CD14-positive monocyte (primary cell): ENCODE results near the gene SARNP. TPM values are rescaled to one million over a fixed set of nuclear protein-coding genes. Genes with fewer than 3 reads are reported as not detected.

Experiments used
- DNase-seq, 3 donors: peaks; one replicate each; pipeline ENCODE4 v3.0.0-alpha.2; 2011 to 2022
- H2AFZ ChIP-seq: 2 replicates; pipeline ENCODE4 v1.6.0; 2012; ENCODE audit warnings: mild to moderate bottlenecking, low read depth, low read length, inconsistent platforms; ENCODE audit not compliant: insufficient read depth, poor library complexity, severe bottlenecking
- H3K27ac ChIP-seq, 2 donors: 1 replicate in 1 of 2; 2 replicates in 1 of 2; pipeline ENCODE4 v1.5.1; 2012 to 2013; ENCODE audit warnings: low read length in 2 of 2, control low read depth in 1 of 2, inconsistent platforms in 1 of 2, low read depth in 1 of 2, mild to moderate bottlenecking in 1 of 2
- H3K27me3 ChIP-seq, 2 donors: one replicate each; pipeline versions ENCODE4 v1.6.0 to v1.6.1; 2011 to 2013; ENCODE audit warnings: low read length in 2 of 2; ENCODE audit not compliant: control insufficient read depth in 2 of 2, insufficient read depth in 2 of 2
- H3K36me3 ChIP-seq, 2 donors: replicated peaks in 1 of 2; 1 replicate in 1 of 2; 2 replicates in 1 of 2; pipeline versions ENCODE4 v1.5.1 to v1.6.1; 2012 to 2013; ENCODE audit warnings: low read length in 2 of 2, control low read depth in 1 of 2, inconsistent platforms in 1 of 2, mild to moderate bottlenecking in 1 of 2; ENCODE audit not compliant: insufficient read depth in 2 of 2, control insufficient read depth in 1 of 2
- H3K4me1 ChIP-seq, 2 donors: 1 replicate in 1 of 2; 2 replicates in 1 of 2; pipeline versions ENCODE4 v1.5.1 to v1.6.1; 2012 to 2013; ENCODE audit warnings: low read length in 2 of 2, control low read depth in 1 of 2, inconsistent platforms in 1 of 2, mild to moderate bottlenecking in 1 of 2, moderate library complexity in 1 of 2; ENCODE audit not compliant: insufficient read depth in 2 of 2, control insufficient read depth in 1 of 2
- H3K4me2 ChIP-seq: replicated peaks from 2 replicates; pipeline ENCODE3; 2012; ENCODE audit warnings: low read length, moderate library complexity, mild to moderate bottlenecking; ENCODE audit not compliant: poor library complexity, severe bottlenecking; ENCODE audit errors: extremely low read depth
- H3K4me3 ChIP-seq, 3 experiments: fragments of 200-600 bp in 1 of 3; sonication (generic) in 1 of 3; replicated peaks in 1 of 3; 1 replicate in 2 of 3; 2 replicates in 1 of 3; pipeline ENCODE4 v1.5.1; 2011 to 2013; ENCODE audit warnings: low read length in 3 of 3, mild to moderate bottlenecking in 3 of 3, control low read depth in 2 of 3, low read depth in 2 of 3, inconsistent platforms in 1 of 3, moderate library complexity in 1 of 3
- H3K79me2 ChIP-seq: 2 replicates; pipeline ENCODE4 v1.6.0; 2012; ENCODE audit warnings: mild to moderate bottlenecking, control low read depth, inconsistent platforms, low read length, moderate library complexity; ENCODE audit not compliant: insufficient read depth
- H3K9ac ChIP-seq: 2 replicates; pipeline ENCODE4 v1.6.0; 2017; ENCODE audit warnings: low read length, mild to moderate bottlenecking; ENCODE audit not compliant: insufficient read depth, poor library complexity, severe bottlenecking
- H3K9me3 ChIP-seq, 2 donors: replicated peaks in 1 of 2; 1 replicate in 1 of 2; 2 replicates in 1 of 2; pipeline versions ENCODE4 v1.5.1 to v1.6.1; 2012 to 2013; ENCODE audit warnings: low read length in 2 of 2, control low read depth in 1 of 2; ENCODE audit not compliant: control insufficient read depth in 1 of 2, insufficient read depth in 1 of 2
- H4K20me1 ChIP-seq: 2 replicates; pipeline ENCODE4 v1.6.0; 2012; ENCODE audit warnings: mild to moderate bottlenecking, low read length, control low read depth, moderate library complexity; ENCODE audit not compliant: insufficient read depth
- H3K27ac Mint-ChIP-seq, 7 donors: one replicate each; pipeline ENCODE4 v1.8.0; 2020; ENCODE audit warnings: mild to moderate bottlenecking in 7 of 7, mixed read lengths in 7 of 7, moderate library complexity in 6 of 7, inconsistent platforms in 2 of 7
- H3K27me3 Mint-ChIP-seq, 3 donors: one replicate each; pipeline ENCODE4 v1.8.0; 2021 to 2022; ENCODE audit warnings: low read depth in 3 of 3, mild to moderate bottlenecking in 3 of 3, mixed read lengths in 3 of 3, moderate library complexity in 3 of 3, inconsistent platforms in 1 of 3
- H3K36me3 Mint-ChIP-seq, 2 donors: one replicate each; pipeline ENCODE4 v1.8.0; 2020; ENCODE audit warnings: mixed read lengths in 2 of 2, inconsistent platforms in 1 of 2, mild to moderate bottlenecking in 1 of 2
- H3K4me1 Mint-ChIP-seq: one replicate; pipeline ENCODE4 v1.8.0; 2020; ENCODE audit warnings: mild to moderate bottlenecking, mixed read lengths
- H3K4me3 Mint-ChIP-seq, 2 donors: one replicate each; pipeline ENCODE4 v1.8.0; 2020; ENCODE audit warnings: mild to moderate bottlenecking in 2 of 2, mixed read lengths in 2 of 2, moderate library complexity in 1 of 2
- H3K9me3 Mint-ChIP-seq, 7 donors: one replicate each; pipeline ENCODE4 v1.8.0; 2020 to 2022; ENCODE audit warnings: mixed read lengths in 7 of 7, mild to moderate bottlenecking in 6 of 7, moderate library complexity in 6 of 7, inconsistent platforms in 2 of 7
- CTCF ChIP-seq: fragments of 200-600 bp; IDR thresholded peaks from one replicate; pipeline ENCODE4 v1.8.0; 2022; ENCODE audit warnings: antibody characterized with exemption, mild to moderate bottlenecking
- WGBS: methylation state at CpG from one replicate; pipeline ENCODE4 v1.1.5; 2013; ENCODE audit warnings: missing lambda C conversion rate; ENCODE audit not compliant: insufficient coverage; 5-methylcytosine and 5-hydroxymethylcytosine counted together
- intact Hi-C, 2 donors: fragments of 100-400 bp; cut with micrococcal nuclease; formaldehyde crosslinking; loops; one replicate each; pipeline versions ENCODE4 v1.15.0 to v1.15.1; 2023
- polyA plus RNA-seq, 3 donors: library from polyadenylated mRNA; depleted of rRNA in 1 of 3; unstranded in 2 of 3; stranded (reverse) in 1 of 3; fragments of 300-500 nt in 2 of 3; fragments of >200 nt in 1 of 3; fragmentation: Illumina TruSeq in 2 of 3; gene quantifications; 1 replicate in 2 of 3; 2 replicates in 1 of 3; pipeline ENCODE4 v1.2.3, GENCODE V29; 2012 to 2021

SARNP gene
- polyA plus RNA-seq, 3 donors: 28.9 to 139 (median 98.6) TPM

DNA sequence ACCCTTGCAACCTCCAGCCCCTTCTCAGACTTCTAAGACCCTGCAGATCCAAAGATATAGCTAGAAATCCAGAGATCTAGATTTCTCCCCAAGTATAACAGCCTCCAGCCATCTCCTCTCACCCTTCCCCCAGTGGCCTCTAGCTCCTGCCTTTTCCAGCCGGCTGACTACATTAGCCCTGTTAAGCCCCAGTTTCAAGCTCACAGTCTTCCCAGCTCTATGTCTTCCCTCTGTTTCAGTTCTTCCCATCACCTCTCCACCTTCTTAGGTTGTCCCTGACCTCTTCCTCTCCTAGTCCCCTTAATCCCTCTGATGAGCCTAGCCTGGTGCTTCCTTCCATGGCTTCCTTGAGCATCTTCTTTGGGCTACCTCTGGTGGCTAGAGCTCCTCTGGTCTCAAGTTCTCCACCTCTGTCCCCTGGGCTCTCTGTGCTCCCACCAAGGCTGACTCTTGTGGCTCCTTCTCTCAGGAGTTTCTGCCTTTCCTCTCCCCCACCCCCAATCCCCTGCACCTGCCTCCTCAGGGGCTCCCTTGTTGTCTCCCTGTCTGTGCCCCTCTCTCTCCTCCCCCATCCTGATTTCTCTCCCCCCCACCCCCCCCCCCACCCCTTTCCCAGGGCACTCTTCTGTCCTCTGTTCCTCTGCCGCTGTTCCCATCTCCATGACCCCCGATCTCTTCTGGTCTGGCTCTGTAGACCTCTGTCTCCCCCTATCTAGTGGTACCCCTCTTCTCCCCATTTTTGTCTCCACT, 75.4 kb downstream of the SARNP start:
- H3K9ac ChIP-seq: peak overlapping the region; percentile 25
- Mint-ChIP-seq H3K27ac (peak overlapping the region in 2 of 7 donors; percentile 60 to 71), H3K36me3 (peaks cover 0 to 5% of the 10 kb centered on the region in 2 donors), H3K4me1 (peaks cover 43% of the 10 kb centered on the region), H3K27me3 (peaks cover 37 to 50% (median 48%) of the 10 kb centered on the region in 3 donors), H3K9me3 (peaks cover 0 to 9% (median 0%) of the 10 kb centered on the region in 7 donors), H3K4me3 (peak overlapping the region; percentile 77 to 79)
- H3K27me3 ChIP-seq: peaks cover 22 to 33% of the 10 kb centered on the region in 2 donors
- no peaks in the 10 kb centered on the region for H3K9me3 ChIP-seq
- H3K27ac ChIP-seq: no peak overlapping the region
- intact Hi-C loops: loop anchor here in 1 of 2 donors (10.0 kb wide), 1 partner anchor 283 kb away; the partner anchor contains the start of gene IKZF4
- H3K79me2 ChIP-seq: no peaks in the 10 kb centered on the region
- 31% methylated on average over 3 of the region's 3 CpGs for WGBS
- peaks cover 26 to 33% of the 10 kb centered on the region in 2 donors for H3K4me1 ChIP-seq
- no peak for DNase-seq
- no peaks in the 10 kb centered on the region for H3K36me3 ChIP-seq
- peak overlapping the region; percentile 71 for H2AFZ ChIP-seq
- TF ChIP-seq CTCF: no peak
- H4K20me1 ChIP-seq: no peaks in the 10 kb centered on the region
- H3K4me3 ChIP-seq: peak overlapping the region in 1 of 3 experiments; percentile 65
- peak overlapping the region; percentile 65 for H3K4me2 ChIP-seq

GRCh38 chr12:55739025-55739378, 78.5 kb downstream of the SARNP start:
- Histone ChIP-seq H3K27ac (no peak overlapping the region), H3K4me2 (peak overlapping the region; percentile 95), H3K36me3 (no peaks in the 10 kb centered on the region), H3K27me3 (peaks cover 11 to 18% of the 10 kb centered on the region in 2 donors), H2AFZ (peak overlapping the region; percentile 91), H3K9me3 (no peaks in the 10 kb centered on the region), H3K4me3 (peak overlapping the region in 1 of 3 experiments; percentile 82), H3K79me2 (no peaks in the 10 kb centered on the region), H3K4me1 (peaks cover 22 to 29% of the 10 kb centered on the region in 2 donors), H4K20me1 (no peaks in the 10 kb centered on the region), H3K9ac (no peak overlapping the region)
- Mint-ChIP-seq H3K27me3 (peaks cover 26 to 30% (median 28%) of the 10 kb centered on the region in 3 donors), H3K36me3 (peaks cover 0 to 2% of the 10 kb centered on the region in 2 donors), H3K9me3 (peaks cover 0 to 3% (median 0%) of the 10 kb centered on the region in 7 donors), H3K4me3 (no peak overlapping the region), H3K4me1 (peaks cover 36% of the 10 kb centered on the region), H3K27ac (no peak overlapping the region)
- DNase-seq: no peak
- intact Hi-C loops: loop anchor here (2.0 to 5.0 kb wide), 2 partner anchors 188 to 202 kb away; partner anchors contain the start of gene PYM1 (in 1 of the 2)
- no CpG with 5 or more reads among the region's 2 CpGs for whole genome bisulfite sequencing
- peak; percentile 45 for TF ChIP-seq CTCF
